Measurements from ENCODE around the gene CBX8. TPM values are rescaled to one million over a fixed set of nuclear protein-coding genes. Genes with fewer than 3 reads are reported as not detected.

Gene CBX8
- polyA plus RNA-seq, 3 donors: 0.51 to 2.5 (median 2.5) TPM

DNA sequence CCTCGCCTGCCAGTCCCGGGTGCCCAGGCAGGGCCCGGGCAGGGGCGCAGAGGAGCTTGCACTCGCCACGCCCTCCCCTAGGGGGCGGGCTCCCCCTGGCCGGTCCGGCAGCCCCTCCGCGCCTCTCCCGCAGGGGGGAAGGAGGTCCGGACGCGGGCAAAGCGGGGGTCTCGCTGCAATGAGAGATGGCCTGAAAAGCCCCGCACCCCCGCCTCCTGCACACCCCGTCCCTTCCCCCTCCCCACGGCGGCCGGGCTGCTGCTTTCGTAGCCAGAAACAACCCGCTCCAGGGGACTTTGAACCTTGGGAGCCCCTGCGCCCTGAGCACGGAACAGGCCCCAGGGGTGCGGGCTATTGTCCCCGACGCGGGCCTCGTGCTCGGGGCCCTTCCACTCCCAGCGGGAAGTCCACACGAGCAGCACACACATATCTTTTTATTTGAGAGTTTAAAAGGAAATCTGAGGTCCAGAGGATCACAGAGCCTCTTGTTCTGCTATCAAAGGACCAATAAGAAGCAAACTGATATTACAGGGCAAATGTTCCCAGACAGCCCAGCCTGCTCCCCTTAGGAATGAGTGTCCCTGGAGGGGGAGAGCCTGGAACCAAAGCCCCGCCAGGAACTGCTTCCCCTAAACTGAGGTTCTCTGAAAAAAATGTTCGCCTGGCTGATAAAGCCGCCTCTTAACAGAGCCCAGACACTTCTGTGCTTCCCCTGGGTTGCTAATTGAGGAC is 48.2 kb upstream of the CBX8 start:
- TF ChIP-seq, protein P1, sequence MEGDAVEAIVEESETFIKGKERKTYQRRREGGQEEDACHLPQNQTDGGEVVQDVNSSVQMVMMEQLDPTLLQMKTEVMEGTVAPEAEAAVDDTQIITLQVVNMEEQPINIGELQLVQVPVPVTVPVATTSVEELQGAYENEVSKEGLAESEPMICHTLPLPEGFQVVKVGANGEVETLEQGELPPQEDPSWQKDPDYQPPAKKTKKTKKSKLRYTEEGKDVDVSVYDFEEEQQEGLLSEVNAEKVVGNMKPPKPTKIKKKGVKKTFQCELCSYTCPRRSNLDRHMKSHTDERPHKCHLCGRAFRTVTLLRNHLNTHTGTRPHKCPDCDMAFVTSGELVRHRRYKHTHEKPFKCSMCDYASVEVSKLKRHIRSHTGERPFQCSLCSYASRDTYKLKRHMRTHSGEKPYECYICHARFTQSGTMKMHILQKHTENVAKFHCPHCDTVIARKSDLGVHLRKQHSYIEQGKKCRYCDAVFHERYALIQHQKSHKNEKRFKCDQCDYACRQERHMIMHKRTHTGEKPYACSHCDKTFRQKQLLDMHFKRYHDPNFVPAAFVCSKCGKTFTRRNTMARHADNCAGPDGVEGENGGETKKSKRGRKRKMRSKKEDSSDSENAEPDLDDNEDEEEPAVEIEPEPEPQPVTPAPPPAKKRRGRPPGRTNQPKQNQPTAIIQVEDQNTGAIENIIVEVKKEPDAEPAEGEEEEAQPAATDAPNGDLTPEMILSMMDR (IDR thresholded peaks at IDR 0.05): peak; percentile 90
- H3K27ac Mint-ChIP-seq: peak overlapping the region in 4 of 7 donors; percentile 15 to 71 (median 36)
- H4K20me1 ChIP-seq (ENCODE audit: insufficient read depth, low read length): peaks cover 20% of the 10 kb centered on the region
- H3K9me3 Mint-ChIP-seq: peaks cover 0 to 42% (median 16%) of the 10 kb centered on the region in 7 donors
- no peak overlapping the region for H3K9ac ChIP-seq (ENCODE audit: insufficient read depth, low read length, poor library complexity, severe bottlenecking)
- intact Hi-C loops (cut with micrococcal nuclease): no loop called here
- H3K36me3 Mint-ChIP-seq: peaks cover 3 to 8% of the 10 kb centered on the region in 2 donors
- peaks cover 42% of the 10 kb centered on the region for H3K4me1 Mint-ChIP-seq
- H3K4me1 ChIP-seq (ENCODE audit: control insufficient read depth in 1 of 2, insufficient read depth in 2 of 2, low read length in 2 of 2): peaks cover 55 to 62% of the 10 kb centered on the region in 2 donors
- peaks cover 43 to 86% of the 10 kb centered on the region in 2 donors for H3K27me3 ChIP-seq (ENCODE audit: control insufficient read depth in 2 of 2, insufficient read depth in 2 of 2, low read length in 2 of 2)
- H2AFZ ChIP-seq (ENCODE audit: insufficient read depth, low read depth, low read length, poor library complexity, severe bottlenecking): peak overlapping the region; percentile 52
- no peaks in the 10 kb centered on the region for H3K79me2 ChIP-seq (ENCODE audit: insufficient read depth, low read length)
- H3K4me3 Mint-ChIP-seq: peak overlapping the region in 1 of 2 donors; percentile 89
- WGBS (ENCODE audit: insufficient coverage): 1% methylated on average over 18 of the region's 38 CpGs
- DNase-seq: peak in 2 of 3 donors; percentile 36 to 45
- peaks cover 14 to 18% of the 10 kb centered on the region in 2 donors for H3K9me3 ChIP-seq (replicated peaks in 1 of 2; ENCODE audit: control insufficient read depth in 1 of 2, insufficient read depth in 1 of 2, low read length in 2 of 2)
- H3K36me3 ChIP-seq (replicated peaks in 1 of 2; ENCODE audit: control insufficient read depth in 1 of 2, insufficient read depth in 2 of 2, low read length in 2 of 2): no peaks in the 10 kb centered on the region
- peak overlapping the region in 1 of 3 experiments; percentile 16 for H3K4me3 ChIP-seq (replicated peaks in 1 of 3; ENCODE audit: low read depth in 2 of 3, low read length in 3 of 3)
- peak overlapping the region; percentile 88 for H3K4me2 ChIP-seq (replicated peaks; ENCODE audit: extremely low read depth, low read length, poor library complexity, severe bottlenecking)
- peaks cover 69 to 91% (median 86%) of the 10 kb centered on the region in 3 donors for H3K27me3 Mint-ChIP-seq (ENCODE audit: low read depth in 3 of 3)
- no peak overlapping the region for H3K27ac ChIP-seq (ENCODE audit: low read depth in 1 of 2, low read length in 2 of 2)

DNA sequence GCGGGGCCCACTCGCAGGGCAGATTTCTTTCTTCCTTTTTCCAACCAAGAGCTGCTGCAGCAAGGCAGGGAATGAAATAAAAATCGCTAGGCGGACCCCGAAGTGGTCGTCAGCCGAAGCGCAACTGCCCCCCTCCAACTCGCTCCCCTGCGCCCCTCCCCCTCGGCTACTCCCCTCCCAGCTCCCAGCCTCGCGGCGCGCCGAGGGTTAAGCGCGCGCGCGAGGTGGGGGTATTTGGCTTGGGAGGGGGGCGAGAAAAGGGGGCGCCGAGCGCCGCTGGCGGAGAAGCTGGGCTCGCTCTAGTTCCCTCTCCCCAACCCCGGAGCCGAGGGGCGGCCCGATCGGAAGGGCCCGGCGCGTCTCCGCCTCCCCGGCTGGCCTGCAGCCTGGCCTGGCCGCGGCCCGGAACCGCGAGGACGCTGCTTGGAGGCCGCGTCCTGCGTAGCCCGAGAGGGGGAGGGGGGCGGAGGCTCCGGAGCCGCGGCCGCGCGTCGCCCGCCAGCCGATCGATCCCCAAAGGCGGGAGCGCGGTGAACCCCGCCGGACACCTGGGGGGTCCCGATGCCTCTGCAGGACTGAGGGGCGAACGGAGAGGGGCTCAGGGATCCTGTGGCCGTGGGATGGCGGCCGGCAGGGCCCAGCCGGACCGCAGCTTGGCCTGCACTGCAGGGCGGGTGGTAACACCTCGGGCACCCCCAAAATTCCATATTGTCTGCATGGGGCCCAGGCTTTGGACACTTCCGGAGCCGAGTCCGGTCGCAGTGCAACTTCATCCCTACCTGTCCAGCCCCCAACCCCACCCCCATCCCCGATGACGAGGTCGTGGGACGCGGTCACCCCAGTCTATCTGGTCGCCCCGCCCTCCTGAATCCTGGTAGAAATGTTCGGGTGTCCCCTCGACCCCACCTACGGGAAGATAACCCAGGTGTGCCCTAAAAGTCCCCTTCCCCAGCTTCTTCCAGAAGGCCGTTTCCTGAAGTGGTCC is 47.2 kb upstream of the CBX8 start:
- Histone ChIP-seq H2AFZ (ENCODE audit: insufficient read depth, low read depth, low read length, poor library complexity, severe bottlenecking) (peak overlapping the region; percentile 61), H3K36me3 (replicated peaks in 1 of 2; ENCODE audit: control insufficient read depth in 1 of 2, insufficient read depth in 2 of 2, low read length in 2 of 2) (no peaks in the 10 kb centered on the region), H3K9ac (ENCODE audit: insufficient read depth, low read length, poor library complexity, severe bottlenecking) (peak overlapping the region; percentile 27), H3K79me2 (ENCODE audit: insufficient read depth, low read length) (no peaks in the 10 kb centered on the region), H3K4me3 (replicated peaks in 1 of 3; ENCODE audit: low read depth in 2 of 3, low read length in 3 of 3) (peak overlapping the region; percentile 21 to 74 (median 41)), H4K20me1 (ENCODE audit: insufficient read depth, low read length) (peaks cover 20% of the 10 kb centered on the region), H3K27ac (ENCODE audit: low read depth in 1 of 2, low read length in 2 of 2) (no peak overlapping the region), H3K4me2 (replicated peaks; ENCODE audit: extremely low read depth, low read length, poor library complexity, severe bottlenecking) (peak overlapping the region; percentile 88), H3K27me3 (ENCODE audit: control insufficient read depth in 2 of 2, insufficient read depth in 2 of 2, low read length in 2 of 2) (peaks cover 43 to 87% of the 10 kb centered on the region in 2 donors), H3K4me1 (ENCODE audit: control insufficient read depth in 1 of 2, insufficient read depth in 2 of 2, low read length in 2 of 2) (peaks cover 60 to 68% of the 10 kb centered on the region in 2 donors), H3K9me3 (replicated peaks in 1 of 2; ENCODE audit: control insufficient read depth in 1 of 2, insufficient read depth in 1 of 2, low read length in 2 of 2) (peaks cover 15 to 18% of the 10 kb centered on the region in 2 donors)
- H3K4me3 Mint-ChIP-seq: peak overlapping the region; percentile 84 to 94
- H3K9me3 Mint-ChIP-seq: peaks cover 0 to 44% (median 18%) of the 10 kb centered on the region in 7 donors
- intact Hi-C loops (cut with micrococcal nuclease): loop anchor here in 1 of 2 donors (2.0 kb wide), 1 partner anchor 45 kb away; no protein-coding TSS in a partner anchor
- H3K36me3 Mint-ChIP-seq: peaks cover 3 to 8% of the 10 kb centered on the region in 2 donors
- H3K4me1 Mint-ChIP-seq: peaks cover 44% of the 10 kb centered on the region
- peaks cover 67 to 90% (median 80%) of the 10 kb centered on the region in 3 donors for H3K27me3 Mint-ChIP-seq (ENCODE audit: low read depth in 3 of 3)
- peak overlapping the region in 1 of 7 donors; percentile 41 for H3K27ac Mint-ChIP-seq
- WGBS (ENCODE audit: insufficient coverage): under 1% methylated on average over 48 of the region's 89 CpGs
- peak in 2 of 3 donors; percentile 32 to 33 for DNase-seq
- TF ChIP-seq, protein P1 (IDR thresholded peaks at IDR 0.05): no peak
